Small intestine (tissue), 7 donors: Measurements from ENCODE around the gene ANAPC15. TPM values are rescaled to one million over a fixed set of nuclear protein-coding genes. Genes with fewer than 3 reads are reported as not detected.
"Not testable (repeated sequence)": the region's sequence is repeated elsewhere in the genome, so short reads cannot be mapped to it uniquely, and the experiment has no call there.

Experiments
- DNase-seq, 2 donors: peaks; one replicate each; pipeline versions ENCODE4 v3.0.0 to v3.0.0-alpha.2; 2013
- FAIRE-seq: peaks from 2 replicates; lab custom pipeline; 2012; peaks lifted over from hg19 to GRCh38; lab: Jason Lieb, UNC
- H3K27ac ChIP-seq, 3 donors: one replicate each; pipeline ENCODE4 v1.5.1; 2013; ENCODE audit warnings: low read length in 2 of 3, mild to moderate bottlenecking in 2 of 3, control low read depth in 1 of 3, inconsistent platforms in 1 of 3, low read depth in 1 of 3, moderate library complexity in 1 of 3
- H3K27me3 ChIP-seq, 3 donors: one replicate each; pipeline ENCODE4 v1.6.1; 2013; ENCODE audit warnings: low read length in 3 of 3, inconsistent platforms in 1 of 3; ENCODE audit not compliant: control insufficient read depth in 3 of 3, insufficient read depth in 3 of 3
- H3K36me3 ChIP-seq, 3 donors: one replicate each; pipeline ENCODE4 v1.6.1; 2013; ENCODE audit warnings: low read length in 3 of 3, inconsistent platforms in 1 of 3, low read depth in 1 of 3, mild to moderate bottlenecking in 1 of 3, moderate library complexity in 1 of 3; ENCODE audit not compliant: control insufficient read depth in 3 of 3, insufficient read depth in 2 of 3
- H3K4me1 ChIP-seq, 3 donors: one replicate each; pipeline ENCODE4 v1.6.1; 2013; ENCODE audit warnings: low read length in 2 of 3, inconsistent platforms in 1 of 3, low read depth in 1 of 3, mild to moderate bottlenecking in 1 of 3, moderate library complexity in 1 of 3; ENCODE audit not compliant: control insufficient read depth in 3 of 3, insufficient read depth in 2 of 3
- H3K4me3 ChIP-seq, 3 donors: one replicate each; pipeline ENCODE4 v1.5.1; 2013; ENCODE audit warnings: low read length in 3 of 3, control low read depth in 1 of 3, inconsistent platforms in 1 of 3, low read depth in 1 of 3, mild to moderate bottlenecking in 1 of 3, moderate library complexity in 1 of 3
- H3K9me3 ChIP-seq, 2 donors: one replicate each; pipeline ENCODE4 v1.6.1; 2013; ENCODE audit warnings: low read depth in 1 of 2, low read length in 1 of 2; ENCODE audit not compliant: control insufficient read depth in 2 of 2, insufficient read depth in 1 of 2
- WGBS, 3 donors: extraction: QIAGEN DNeasy Blood & Tissue Kit; methylation state at CpG; one replicate each; pipeline ENCODE4 v1.1.7; 2013; 5-methylcytosine and 5-hydroxymethylcytosine counted together
- polyA plus RNA-seq, 4 donors: library from polyadenylated mRNA; stranded (reverse) in 3 of 4; unstranded in 1 of 4; fragments of 200-250 nt in 3 of 4; fragments of 120-200 nt in 1 of 4; gene quantifications; one replicate each; pipeline versions ENCODE4 v1.2.1 to v1.2.3, GENCODE V29; 2013
- donor health status: healthy with polysubstance abuse.
- donor health status: control.
- donor health status: control.
- donor health status: Bipolar disorder and iron deficiency.
- donor health status: healthy.

ANAPC15 gene
- polyA plus RNA-seq, 4 donors: 35.0 to 83.0 (median 65.7) TPM

DNA sequence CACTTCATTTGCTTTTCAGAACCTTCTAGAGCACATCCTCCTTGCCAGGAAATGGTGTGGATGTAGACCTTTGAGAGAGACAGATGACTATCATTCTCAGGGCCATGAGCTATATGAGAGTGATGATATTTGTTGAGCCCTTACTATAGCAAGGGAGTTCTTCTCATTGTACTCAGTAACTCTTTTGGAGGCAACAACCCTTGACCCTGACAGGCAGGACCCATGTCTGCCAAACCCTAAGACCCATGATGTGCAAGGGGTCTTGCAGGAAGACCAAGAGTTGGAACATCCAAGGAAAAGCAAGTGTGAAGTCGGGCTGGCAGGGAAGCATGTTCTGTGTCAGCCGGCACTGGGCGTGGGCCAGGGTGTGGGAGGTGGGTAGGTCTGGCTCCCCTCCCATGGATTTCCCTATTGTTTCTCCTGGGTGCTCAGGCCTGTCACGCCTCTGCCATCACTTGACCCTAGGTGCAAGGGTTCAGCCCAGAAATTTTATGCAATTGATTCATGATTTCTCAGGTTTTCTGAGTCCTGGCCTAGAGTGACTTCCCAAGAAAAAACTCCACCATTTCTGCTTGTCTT is 24.3 kb upstream of the ANAPC15 start:
- DNase-seq (peak in 1 of 2 donors; percentile 49), FAIRE-seq (no peak)
- Histone ChIP-seq H3K4me1 (no peaks in the 10 kb centered on the region), H3K27me3 (no peaks in the 10 kb centered on the region), H3K4me3 (no peak overlapping the region), H3K36me3 (no peaks in the 10 kb centered on the region), H3K9me3 (no peaks in the 10 kb centered on the region), H3K27ac (no peak overlapping the region)
- 74 to 89% (median 85%) methylated on average over 4 of the region's 4 CpGs for WGBS, 3 donors

DNA sequence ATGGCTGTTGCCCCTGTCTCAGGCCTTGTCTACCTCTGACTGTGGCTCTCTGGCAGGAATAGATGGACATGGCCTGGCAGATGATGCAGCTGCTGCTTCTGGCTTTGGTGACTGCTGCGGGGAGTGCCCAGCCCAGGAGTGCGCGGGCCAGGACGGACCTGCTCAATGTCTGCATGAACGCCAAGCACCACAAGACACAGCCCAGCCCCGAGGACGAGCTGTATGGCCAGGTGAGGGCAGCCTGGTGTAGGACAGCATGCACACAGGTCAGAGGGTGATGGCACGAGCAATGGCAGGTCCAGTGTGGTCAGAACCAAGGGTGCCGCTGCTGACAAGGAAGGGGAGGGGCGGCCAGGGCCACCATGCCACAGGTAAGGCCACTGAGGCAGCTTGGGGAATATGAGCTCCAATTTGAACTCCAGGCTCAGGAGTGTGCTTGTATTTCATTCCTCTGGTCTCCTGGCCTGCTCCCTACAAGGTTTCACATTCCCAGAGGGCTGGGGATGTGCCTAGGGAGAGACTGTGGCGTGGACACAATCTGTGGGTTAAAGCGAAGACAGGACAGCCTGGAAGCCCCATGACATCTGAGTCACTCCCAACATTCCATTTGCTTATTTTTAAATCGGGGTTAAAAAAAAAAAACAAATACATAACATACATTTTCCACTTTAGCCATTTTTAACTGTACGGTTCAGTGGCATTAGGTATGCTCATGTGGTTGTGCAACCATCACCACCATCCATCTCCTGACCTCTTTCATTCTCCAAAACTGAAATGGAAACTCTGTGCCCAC is 23.6 kb upstream of the ANAPC15 start:
- no peak for FAIRE-seq
- H3K9me3 ChIP-seq: no peaks in the 10 kb centered on the region
- no peak for DNase-seq
- no peaks in the 10 kb centered on the region for H3K27me3 ChIP-seq
- H3K36me3 ChIP-seq: no peaks in the 10 kb centered on the region
- no peak overlapping the region for H3K4me3 ChIP-seq
- WGBS, 3 donors: 89 to 94% (median 92%) methylated on average over 14 of the region's 14 CpGs
- H3K4me1 ChIP-seq: no peaks in the 10 kb centered on the region
- no peak overlapping the region for H3K27ac ChIP-seq

DNA sequence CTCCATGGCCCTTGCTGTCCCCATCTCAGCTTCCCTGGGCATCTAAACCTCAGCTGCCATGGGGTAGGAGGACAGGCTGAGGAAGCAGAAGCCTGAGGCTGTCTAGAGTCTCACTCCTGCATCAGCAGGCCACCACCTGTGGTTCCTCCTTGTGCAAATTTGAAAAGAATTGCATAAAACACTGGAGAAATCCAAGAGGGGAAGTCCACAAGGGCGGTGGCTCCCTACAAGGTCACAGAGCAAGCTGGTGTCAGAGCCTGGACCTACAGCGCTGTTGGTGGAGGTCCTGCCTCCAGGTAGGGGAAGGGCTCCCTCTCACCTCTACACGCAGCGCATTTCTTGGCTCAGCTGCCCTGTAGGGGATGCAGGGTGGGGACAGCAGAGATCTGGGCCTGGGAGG is 23.0 kb upstream of the ANAPC15 start, which contains the start of gene FOLR3:
TSS of gene FOLR3 (plus strand) at position 253 of the 400 bp plus-strand sequence. CDS start 228 bp downstream, outside the sequence.
- DNase-seq, FAIRE-seq, H3K4me3 ChIP-seq, H3K36me3 ChIP-seq, H3K9me3 ChIP-seq, H3K27me3 ChIP-seq, H3K4me1 ChIP-seq, H3K27ac ChIP-seq: not testable (repeated sequence)
- WGBS, 3 donors: 86 to 89% (median 87%) methylated on average over 4 of the region's 4 CpGs

DNA sequence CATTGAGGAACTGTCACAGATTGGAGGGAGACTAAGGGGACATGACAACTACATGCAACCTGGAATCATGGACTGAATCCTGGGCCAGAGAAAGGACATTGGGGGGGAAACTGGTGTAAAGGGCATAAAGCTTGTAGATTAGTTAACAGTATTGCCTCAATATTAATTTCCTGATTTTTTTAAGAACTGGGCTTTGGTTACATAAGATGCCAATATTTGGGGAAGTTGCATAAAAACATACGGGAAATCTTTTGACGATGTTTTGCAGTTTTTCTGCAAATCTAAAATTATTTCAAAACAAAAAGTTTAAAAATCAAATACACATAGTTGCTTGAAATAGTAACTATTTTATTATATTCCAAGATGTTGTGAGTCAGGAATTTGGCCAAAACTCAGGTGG is 20.2 kb upstream of the ANAPC15 start:
- 61 to 89% (median 69%) methylated on average over 2 of the region's 2 CpGs for WGBS, 3 donors
- Histone ChIP-seq H3K27ac (no peak overlapping the region), H3K4me3 (no peak overlapping the region), H3K27me3 (peaks cover 0 to 6% (median 0%) of the 10 kb centered on the region in 3 donors), H3K4me1 (no peaks in the 10 kb centered on the region), H3K36me3 (no peaks in the 10 kb centered on the region), H3K9me3 (peaks cover 0 to 8% of the 10 kb centered on the region in 2 donors)
- DNase-seq: no peak
- FAIRE-seq: no peak

DNA sequence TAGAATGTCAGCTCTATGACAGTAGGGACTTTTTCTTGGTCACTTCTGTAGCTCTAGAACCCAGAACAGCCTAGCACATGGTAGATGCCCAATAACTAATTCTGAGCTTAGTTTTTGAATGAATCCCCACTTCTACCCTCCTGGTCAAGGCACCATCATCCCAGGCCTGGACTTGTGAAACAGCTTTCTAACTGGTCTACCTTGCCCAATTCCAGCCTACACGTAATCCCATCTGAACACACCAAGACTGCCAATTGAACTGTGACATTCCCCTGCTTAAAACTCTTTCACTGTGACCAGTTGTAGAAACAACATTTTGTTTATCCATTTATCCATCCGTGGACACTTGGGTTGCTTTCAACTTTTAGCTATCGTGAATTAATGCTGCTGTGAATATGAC is 16.9 kb upstream of the ANAPC15 start:
- 82 to 90% (median 84%) methylated on average over 3 of the region's 3 CpGs for WGBS, 3 donors
- DNase-seq: no peak
- Histone ChIP-seq H3K4me3 (no peak overlapping the region), H3K36me3 (no peaks in the 10 kb centered on the region), H3K9me3 (peaks cover 0 to 8% of the 10 kb centered on the region in 2 donors), H3K27me3 (peaks cover 0 to 6% (median 0%) of the 10 kb centered on the region in 3 donors), H3K27ac (no peak overlapping the region), H3K4me1 (no peaks in the 10 kb centered on the region)
- no peak for FAIRE-seq

DNA sequence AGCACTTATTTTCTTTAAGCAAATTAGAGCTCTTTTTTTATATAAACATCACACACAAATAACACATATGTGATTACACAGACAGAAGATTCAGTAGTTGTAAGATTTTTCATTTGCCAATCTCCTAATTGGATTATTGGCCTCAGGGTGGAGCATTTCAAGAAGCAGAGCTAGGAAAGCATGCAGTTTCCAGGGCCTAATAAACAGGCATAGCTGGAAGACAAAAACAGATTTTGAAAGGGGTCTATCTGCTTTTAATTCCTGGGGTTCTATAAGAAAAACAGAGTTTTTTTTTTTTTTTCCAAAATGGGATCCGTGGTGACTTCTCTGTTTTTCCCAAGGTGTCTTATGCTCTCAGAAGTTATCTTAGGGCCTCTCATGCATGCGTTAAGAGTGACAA is 15.4 kb upstream of the ANAPC15 start:
- WGBS, 3 donors: 63 to 65% (median 63%) methylated on average over 2 of the region's 2 CpGs
- Histone ChIP-seq H3K9me3 (peaks cover 0 to 8% of the 10 kb centered on the region in 2 donors), H3K27me3 (peaks cover 0 to 6% (median 0%) of the 10 kb centered on the region in 3 donors), H3K36me3 (no peaks in the 10 kb centered on the region), H3K27ac (no peak overlapping the region), H3K4me3 (no peak overlapping the region), H3K4me1 (peaks cover 0 to 2% (median 0%) of the 10 kb centered on the region in 3 donors)
- no peak for DNase-seq
- FAIRE-seq: no peak

DNA sequence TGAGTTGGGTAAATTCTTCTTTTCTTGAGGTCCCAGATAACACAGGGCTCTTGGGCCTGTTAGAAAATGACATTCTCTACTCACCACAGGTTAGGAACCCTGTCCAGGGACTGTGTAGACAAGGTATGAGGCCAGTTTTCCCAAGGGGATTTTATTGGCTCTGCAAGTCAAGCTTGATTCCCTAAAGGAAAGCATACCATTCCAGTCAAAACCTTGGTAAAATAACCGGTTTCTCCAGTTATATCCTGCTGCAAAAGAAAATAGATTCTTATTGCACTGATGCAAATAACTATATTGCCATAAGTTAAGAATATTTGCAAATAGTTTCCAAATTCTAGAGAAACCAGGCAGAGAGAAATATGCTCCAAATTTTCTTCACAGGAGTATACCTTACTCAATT is 13.5 kb upstream of the ANAPC15 start:
- WGBS, 3 donors: 52 to 59% (median 52%) methylated on average over 1 of the region's 1 CpG
- no peak for DNase-seq
- Histone ChIP-seq H3K27ac (no peak overlapping the region), H3K4me3 (no peak overlapping the region), H3K27me3 (peaks cover 0 to 5% (median 0%) of the 10 kb centered on the region in 3 donors), H3K4me1 (peaks cover 0 to 2% (median 0%) of the 10 kb centered on the region in 3 donors), H3K36me3 (no peaks in the 10 kb centered on the region), H3K9me3 (peaks cover 0 to 8% of the 10 kb centered on the region in 2 donors)
- no peak for FAIRE-seq

DNA sequence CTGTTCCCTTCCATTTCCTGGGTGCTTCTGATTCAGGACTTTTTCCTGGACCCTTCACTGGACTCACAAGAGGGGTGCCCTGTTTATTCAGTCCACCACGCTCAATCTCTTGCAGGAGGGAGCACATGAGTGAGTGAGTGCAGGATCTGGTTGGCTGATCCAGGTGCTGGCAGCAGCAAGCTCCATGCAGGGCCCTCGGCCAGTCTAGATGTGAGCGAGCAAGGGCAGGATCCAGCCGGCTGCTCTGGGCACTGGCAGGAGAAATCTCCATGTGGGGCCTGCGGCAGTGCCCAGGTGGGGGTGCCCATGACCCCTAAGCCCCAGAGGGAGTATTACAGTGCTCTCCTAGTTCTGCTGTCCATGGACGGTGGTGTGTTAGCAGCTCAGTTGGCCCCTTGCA is 11.6 kb upstream of the ANAPC15 start:
- no peaks in the 10 kb centered on the region for H3K36me3 ChIP-seq
- no peak overlapping the region for H3K4me3 ChIP-seq
- H3K27me3 ChIP-seq: no peaks in the 10 kb centered on the region
- H3K9me3 ChIP-seq: peaks cover 0 to 8% of the 10 kb centered on the region in 2 donors
- no peak overlapping the region for H3K27ac ChIP-seq
- H3K4me1 ChIP-seq: peaks cover 0 to 2% (median 0%) of the 10 kb centered on the region in 3 donors
- WGBS, 3 donors: 89 to 95% (median 90%) methylated on average over 6 of the region's 6 CpGs
- DNase-seq (no peak), FAIRE-seq (no peak)
